ENCODE data around the gene RD3L. TPM values are rescaled to one million over a fixed set of nuclear protein-coding genes. Genes with fewer than 3 reads are reported as not detected.

RD3L gene
- total and polyA plus RNA-seq, 2 of the 13 experiments (the other 11 are each of a cell fraction or from before 2014, with no cell fraction given) = not detected

DNA sequence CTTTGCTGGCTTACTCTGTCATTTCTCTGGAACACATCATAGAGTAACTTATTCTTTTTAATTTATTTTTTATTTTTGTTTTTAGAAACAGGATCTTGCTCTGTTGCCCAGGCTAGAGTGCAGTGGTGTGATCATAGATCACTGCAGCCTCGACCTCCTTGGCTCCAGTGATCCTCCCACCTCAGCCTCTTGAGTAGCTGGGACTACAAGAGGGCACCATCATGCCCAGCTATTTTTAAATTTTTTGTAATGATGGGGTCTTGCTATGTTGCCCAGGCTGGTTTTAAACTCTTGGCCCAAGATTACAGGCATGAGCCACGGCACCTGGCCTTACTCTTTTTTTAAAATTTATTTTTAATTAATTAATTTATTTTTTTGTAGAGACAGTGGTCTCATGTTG is 32.2 kb upstream of the RD3L start (continued):
- TF ChIP-seq GMEB1 (CRISPR knock-in tag; IDR thresholded peaks at IDR 0.05; ENCODE audit: borderline replicate concordance) (no peak), ZNF282 (IDR thresholded peaks at IDR 0.05; ENCODE audit: partially characterized antibody) (no peak), KAT2B (IDR thresholded peaks at IDR 0.05; ENCODE audit: borderline replicate concordance, low read depth, low read length) (no peak), ZNF530 (CRISPR knock-in tag; IDR thresholded peaks at IDR 0.05; ENCODE audit: low read depth) (no peak), IKZF5 (CRISPR knock-in tag; IDR thresholded peaks at IDR 0.05) (no peak), ZNF570 (CRISPR knock-in tag; IDR thresholded peaks at IDR 0.05; ENCODE audit: borderline replicate concordance) (no peak), RARG (CRISPR knock-in tag; IDR thresholded peaks at IDR 0.05; ENCODE audit: low read depth) (no peak), NCOA1 (CRISPR knock-in tag; IDR thresholded peaks at IDR 0.05) (no peak), HOXD1 (CRISPR knock-in tag; IDR thresholded peaks at IDR 0.05) (no peak), TOE1 (CRISPR knock-in tag; IDR thresholded peaks at IDR 0.05) (no peak), ZNF138 (CRISPR knock-in tag; IDR thresholded peaks at IDR 0.05; ENCODE audit: low read depth) (no peak), RARA (CRISPR knock-in tag; IDR thresholded peaks at IDR 0.05) (no peak)
- TF ChIP-seq, protein P1, sequence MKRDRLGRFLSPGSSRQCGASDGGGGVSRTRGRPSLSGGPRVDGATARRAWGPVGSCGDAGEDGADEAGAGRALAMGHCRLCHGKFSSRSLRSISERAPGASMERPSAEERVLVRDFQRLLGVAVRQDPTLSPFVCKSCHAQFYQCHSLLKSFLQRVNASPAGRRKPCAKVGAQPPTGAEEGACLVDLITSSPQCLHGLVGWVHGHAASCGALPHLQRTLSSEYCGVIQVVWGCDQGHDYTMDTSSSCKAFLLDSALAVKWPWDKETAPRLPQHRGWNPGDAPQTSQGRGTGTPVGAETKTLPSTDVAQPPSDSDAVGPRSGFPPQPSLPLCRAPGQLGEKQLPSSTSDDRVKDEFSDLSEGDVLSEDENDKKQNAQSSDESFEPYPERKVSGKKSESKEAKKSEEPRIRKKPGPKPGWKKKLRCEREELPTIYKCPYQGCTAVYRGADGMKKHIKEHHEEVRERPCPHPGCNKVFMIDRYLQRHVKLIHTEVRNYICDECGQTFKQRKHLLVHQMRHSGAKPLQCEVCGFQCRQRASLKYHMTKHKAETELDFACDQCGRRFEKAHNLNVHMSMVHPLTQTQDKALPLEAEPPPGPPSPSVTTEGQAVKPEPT (CRISPR knock-in tag; IDR thresholded peaks at IDR 0.05; ENCODE audit: low read depth) = no peak
